HL-60 (cell line): ENCODE measurements around the gene MAP3K4.

Source experiments
- DNase-seq, 2 experiments: peaks; one replicate each; pipeline ENCODE4 v3.0.0-alpha.2; 2010 to 2020; ENCODE audit warnings: low read depth in 1 of 2, low spot score in 1 of 2
- H3K27ac ChIP-seq: fragments of 250-450 bp; sonication (Bioruptor Pico); replicated peaks from 2 replicates; pipeline ENCODE4 v1.5.1; 2020; ENCODE audit warnings: mild to moderate bottlenecking, moderate library complexity
- H3K27me3 ChIP-seq: fragments of 250-450 bp; sonication (Bioruptor Pico); 2 replicates; pipeline ENCODE4 v1.5.1; 2021; ENCODE audit warnings: mild to moderate bottlenecking, moderate library complexity; ENCODE audit not compliant: insufficient read depth, poor library complexity, severe bottlenecking
- H3K4me3 ChIP-seq: replicated peaks from 2 replicates; pipeline ENCODE4 v1.5.1; 2011; ENCODE audit warnings: mild to moderate bottlenecking, control low read depth, low read length; ENCODE audit not compliant: insufficient read depth
- GABPA ChIP-seq: IDR thresholded peaks from 2 replicates; pipeline ENCODE4 v1.6.1; 2012; ENCODE audit warnings: low read depth
- POLR2AphosphoS5 ChIP-seq: IDR thresholded peaks from 2 replicates; pipeline ENCODE4 v1.6.1; 2012; ENCODE audit warnings: low read depth
- REST ChIP-seq: IDR thresholded peaks from 2 replicates; pipeline ENCODE4 v1.6.1; 2012; ENCODE audit warnings: low read depth; ENCODE audit not compliant: insufficient replicate concordance
- SPI1 ChIP-seq: IDR thresholded peaks from 2 replicates; pipeline ENCODE4 v1.6.1; 2012; ENCODE audit warnings: low read depth, mild to moderate bottlenecking, borderline replicate concordance
- TF ChIP-seq, protein P1 (sequence below): IDR thresholded peaks from one replicate; pipeline ENCODE4 v1.5.1; 2011; ENCODE audit warnings: low read length, control low read depth, inconsistent platforms; ENCODE audit not compliant: insufficient read depth

MAP3K4 gene

GRCh38 chr6:161166677-161167076, 175.1 kb downstream of the MAP3K4 start:
- TF ChIP-seq GABPA = no peak
- TF ChIP-seq SPI1 = no peak
- TF ChIP-seq POLR2AphosphoS5 = no peak
- no peak for TF ChIP-seq REST
- TF ChIP-seq, protein P1, sequence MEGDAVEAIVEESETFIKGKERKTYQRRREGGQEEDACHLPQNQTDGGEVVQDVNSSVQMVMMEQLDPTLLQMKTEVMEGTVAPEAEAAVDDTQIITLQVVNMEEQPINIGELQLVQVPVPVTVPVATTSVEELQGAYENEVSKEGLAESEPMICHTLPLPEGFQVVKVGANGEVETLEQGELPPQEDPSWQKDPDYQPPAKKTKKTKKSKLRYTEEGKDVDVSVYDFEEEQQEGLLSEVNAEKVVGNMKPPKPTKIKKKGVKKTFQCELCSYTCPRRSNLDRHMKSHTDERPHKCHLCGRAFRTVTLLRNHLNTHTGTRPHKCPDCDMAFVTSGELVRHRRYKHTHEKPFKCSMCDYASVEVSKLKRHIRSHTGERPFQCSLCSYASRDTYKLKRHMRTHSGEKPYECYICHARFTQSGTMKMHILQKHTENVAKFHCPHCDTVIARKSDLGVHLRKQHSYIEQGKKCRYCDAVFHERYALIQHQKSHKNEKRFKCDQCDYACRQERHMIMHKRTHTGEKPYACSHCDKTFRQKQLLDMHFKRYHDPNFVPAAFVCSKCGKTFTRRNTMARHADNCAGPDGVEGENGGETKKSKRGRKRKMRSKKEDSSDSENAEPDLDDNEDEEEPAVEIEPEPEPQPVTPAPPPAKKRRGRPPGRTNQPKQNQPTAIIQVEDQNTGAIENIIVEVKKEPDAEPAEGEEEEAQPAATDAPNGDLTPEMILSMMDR = no peak
- Histone ChIP-seq H3K4me3 (no peak overlapping the region), H3K27ac (no peak overlapping the region), H3K27me3 (no peaks in the 10 kb centered on the region)
- no peak for DNase-seq
